Mucosa of rectum (tissue), 2 donors: ENCODE measurements around the gene ZSWIM8.
"Not testable (repeated sequence)": the region's sequence is repeated elsewhere in the genome, so short reads cannot be mapped to it uniquely, and the experiment has no call there.

Experiments used
- H3K27ac ChIP-seq, 2 donors: one replicate each; pipeline ENCODE4 v1.7.0; 2013; ENCODE audit warnings: inconsistent platforms in 2 of 2, low read depth in 2 of 2, low read length in 2 of 2
- H3K27me3 ChIP-seq, 2 donors: one replicate each; pipeline ENCODE4 v1.7.0; 2013; ENCODE audit warnings: low read length in 2 of 2; ENCODE audit not compliant: control insufficient read depth in 2 of 2, insufficient read depth in 2 of 2
- H3K36me3 ChIP-seq, 2 donors: one replicate each; pipeline ENCODE4 v1.7.0; 2013; ENCODE audit warnings: low read length in 2 of 2; ENCODE audit not compliant: control insufficient read depth in 2 of 2, insufficient read depth in 2 of 2
- H3K4me1 ChIP-seq, 2 donors: one replicate each; pipeline ENCODE4 v1.7.0; 2013; ENCODE audit warnings: low read length in 2 of 2, mild to moderate bottlenecking in 1 of 2; ENCODE audit not compliant: control insufficient read depth in 2 of 2, insufficient read depth in 2 of 2
- H3K4me3 ChIP-seq, 2 donors: one replicate each; pipeline ENCODE4 v1.7.0; 2013; ENCODE audit warnings: low read length in 2 of 2
- H3K9ac ChIP-seq, 2 donors: one replicate each; pipeline ENCODE4 v1.7.0; 2013; ENCODE audit warnings: low read length in 2 of 2, low read depth in 1 of 2, mild to moderate bottlenecking in 1 of 2
- H3K9me3 ChIP-seq, 2 donors: one replicate each; pipeline ENCODE4 v1.7.0; 2013; ENCODE audit warnings: low read length in 2 of 2; ENCODE audit not compliant: control insufficient read depth in 2 of 2
- donor health status: healthy.
- donor health status: Normal muscosa, but diverticular disease.

The ZSWIM8 gene

GRCh38 chr10:73795491-73795890, 10.1 kb downstream of the ZSWIM8 start:
- H3K27ac ChIP-seq, H3K4me1 ChIP-seq, H3K4me3 ChIP-seq, H3K27me3 ChIP-seq, H3K9me3 ChIP-seq, H3K9ac ChIP-seq: not testable (repeated sequence)
- H3K36me3 ChIP-seq: peaks cover 84 to 85% of the 10 kb centered on the region in 2 donors

DNA sequence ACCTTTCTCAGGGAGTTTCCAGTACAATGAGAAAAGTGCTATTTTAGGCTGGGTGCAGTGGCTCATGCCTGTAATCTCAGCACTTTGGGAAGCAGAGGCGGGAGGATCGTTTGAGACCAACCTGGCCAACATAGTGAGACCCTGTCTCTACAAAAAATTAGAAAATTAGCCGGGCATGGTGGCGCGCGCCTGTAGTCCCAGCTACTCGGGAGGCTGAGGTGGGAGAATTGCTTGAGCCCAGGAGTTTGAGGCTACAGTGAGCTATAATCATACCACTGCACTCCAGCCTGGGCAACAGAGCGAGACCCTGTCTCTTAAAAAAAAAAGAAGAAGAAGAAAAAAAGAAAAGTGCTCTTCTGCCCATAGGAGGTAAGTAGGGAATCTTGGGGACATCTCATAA, 10.6 kb downstream of the ZSWIM8 start:
- H3K4me3 ChIP-seq, H3K27ac ChIP-seq, H3K4me1 ChIP-seq, H3K27me3 ChIP-seq, H3K9ac ChIP-seq, H3K9me3 ChIP-seq: not testable (repeated sequence)
- peaks cover 84 to 86% of the 10 kb centered on the region in 2 donors for H3K36me3 ChIP-seq

DNA sequence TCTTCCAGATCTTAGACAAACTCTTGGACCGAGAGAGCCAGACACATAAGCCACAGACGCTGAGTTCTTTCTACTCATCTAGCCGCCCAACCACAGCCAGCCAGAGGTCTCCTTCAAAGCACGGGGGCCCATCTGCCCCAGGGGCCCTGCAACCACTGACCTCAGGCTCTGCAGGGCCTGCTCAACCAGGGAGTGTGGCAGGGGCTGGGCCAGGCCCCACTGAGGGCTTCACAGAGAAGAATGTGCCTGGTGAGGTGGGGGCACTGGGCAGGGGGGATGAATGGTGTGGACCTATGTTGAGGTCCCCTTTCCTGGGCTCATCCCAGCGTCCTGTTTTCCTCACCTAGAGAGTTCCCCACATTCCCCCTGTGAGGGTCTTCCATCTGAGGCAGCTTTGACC, 11.4 kb downstream of the ZSWIM8 start:
- Histone ChIP-seq H3K4me3 (no peak overlapping the region), H3K4me1 (no peaks in the 10 kb centered on the region), H3K27ac (no peak overlapping the region), H3K9ac (no peak overlapping the region), H3K27me3 (no peaks in the 10 kb centered on the region), H3K9me3 (no peaks in the 10 kb centered on the region), H3K36me3 (peaks cover 84 to 86% of the 10 kb centered on the region in 2 donors)

DNA sequence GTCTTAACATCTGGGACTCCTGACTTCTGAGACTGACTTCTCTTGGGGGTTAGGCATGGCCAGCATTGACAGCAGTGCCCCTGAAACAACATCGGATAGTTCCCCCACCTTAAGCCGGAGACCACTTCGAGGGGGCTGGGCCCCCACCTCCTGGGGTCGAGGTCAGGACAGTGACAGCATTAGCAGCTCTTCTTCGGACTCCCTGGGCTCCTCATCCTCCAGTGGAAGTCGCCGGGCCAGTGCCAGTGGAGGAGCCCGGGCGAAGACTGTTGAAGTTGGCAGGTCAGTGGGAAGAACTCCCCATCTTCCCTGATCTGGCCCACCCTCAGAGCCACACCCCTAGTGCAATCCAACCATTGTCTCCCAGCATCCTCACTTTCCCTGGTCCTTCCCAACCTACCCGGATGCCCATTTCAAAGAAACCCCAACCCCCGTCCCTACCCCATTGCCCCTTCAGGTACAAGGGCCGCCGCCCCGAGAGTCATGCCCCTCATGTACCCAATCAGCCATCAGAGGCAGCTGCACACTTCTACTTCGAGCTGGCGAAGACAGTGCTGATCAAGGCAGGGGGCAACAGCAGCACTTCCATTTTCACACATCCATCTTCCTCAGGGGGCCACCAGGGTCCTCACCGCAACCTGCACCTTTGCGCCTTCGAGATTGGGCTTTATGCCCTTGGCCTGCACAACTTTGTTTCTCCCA, 12.1 kb downstream of the ZSWIM8 start:
- Histone ChIP-seq H3K4me1 (no peaks in the 10 kb centered on the region), H3K36me3 (peaks cover 85 to 87% of the 10 kb centered on the region in 2 donors), H3K27me3 (no peaks in the 10 kb centered on the region), H3K9ac (no peak overlapping the region), H3K4me3 (no peak overlapping the region), H3K27ac (no peak overlapping the region), H3K9me3 (no peaks in the 10 kb centered on the region)

DNA sequence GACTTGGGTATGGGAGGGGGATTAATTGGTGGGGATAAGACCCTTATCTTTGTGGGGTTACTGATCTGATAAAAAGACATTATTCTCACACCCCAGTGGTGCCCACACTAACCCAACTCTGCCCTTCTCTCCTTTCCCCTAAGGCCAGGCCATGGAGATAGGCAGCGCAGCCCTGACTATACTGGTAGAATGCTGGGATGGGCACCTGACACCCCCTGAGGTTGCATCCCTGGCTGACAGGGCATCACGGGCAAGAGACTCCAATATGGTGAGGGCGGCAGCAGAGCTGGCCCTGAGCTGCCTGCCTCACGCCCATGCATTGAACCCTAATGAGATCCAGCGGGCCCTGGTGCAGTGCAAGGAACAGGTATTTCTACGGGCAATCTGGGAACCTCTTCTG, 12.7 kb downstream of the ZSWIM8 start:
- H3K27me3 ChIP-seq: no peaks in the 10 kb centered on the region
- H3K9me3 ChIP-seq: no peaks in the 10 kb centered on the region
- H3K4me3 ChIP-seq: no peak overlapping the region
- H3K9ac ChIP-seq: no peak overlapping the region
- H3K36me3 ChIP-seq: peaks cover 85 to 87% of the 10 kb centered on the region in 2 donors
- no peak overlapping the region for H3K27ac ChIP-seq
- H3K4me1 ChIP-seq: no peaks in the 10 kb centered on the region

- Histone ChIP-seq H3K9me3 (no peaks in the 10 kb centered on the region), H3K9ac (no peak overlapping the region), H3K27ac (no peak overlapping the region), H3K27me3 (no peaks in the 10 kb centered on the region), H3K4me1 (no peaks in the 10 kb centered on the region), H3K4me3 (no peak overlapping the region), H3K36me3 (peaks cover 85 to 87% of the 10 kb centered on the region in 2 donors)
These were observed 13.6 kb downstream of the ZSWIM8 start for GRCh38 chr10:73798927-73799560.

DNA sequence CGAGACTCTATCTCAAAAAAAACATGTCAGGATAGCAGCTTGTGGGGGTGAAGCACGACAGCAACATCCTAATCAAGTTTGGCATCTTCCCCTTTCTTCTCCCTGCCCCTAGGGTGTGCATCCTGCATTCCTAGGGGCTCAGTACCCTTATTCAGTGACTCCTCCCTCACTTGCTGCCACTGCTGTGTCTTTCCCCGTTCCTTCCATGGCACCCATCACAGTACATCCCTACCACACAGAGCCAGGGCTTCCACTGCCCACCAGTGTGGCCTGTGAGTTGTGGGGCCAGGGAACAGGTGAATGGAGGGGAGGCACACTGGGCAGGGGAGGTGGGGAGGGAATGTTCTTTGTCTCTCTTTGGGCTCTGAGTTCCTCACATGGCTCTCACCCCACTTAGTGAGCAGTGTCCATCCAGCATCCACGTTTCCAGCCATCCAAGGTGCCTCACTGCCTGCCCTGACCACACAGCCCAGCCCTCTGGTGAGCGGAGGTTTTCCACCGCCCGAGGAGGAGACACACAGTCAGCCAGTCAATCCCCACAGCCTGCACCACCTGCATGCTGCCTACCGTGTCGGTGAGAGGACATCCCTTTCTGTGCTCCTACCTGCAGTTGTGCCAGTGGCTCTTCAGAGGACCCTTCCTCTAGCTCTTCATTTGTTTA, 14.6 kb downstream of the ZSWIM8 start:
- peaks cover 78 to 83% of the 10 kb centered on the region in 2 donors for H3K36me3 ChIP-seq

DNA sequence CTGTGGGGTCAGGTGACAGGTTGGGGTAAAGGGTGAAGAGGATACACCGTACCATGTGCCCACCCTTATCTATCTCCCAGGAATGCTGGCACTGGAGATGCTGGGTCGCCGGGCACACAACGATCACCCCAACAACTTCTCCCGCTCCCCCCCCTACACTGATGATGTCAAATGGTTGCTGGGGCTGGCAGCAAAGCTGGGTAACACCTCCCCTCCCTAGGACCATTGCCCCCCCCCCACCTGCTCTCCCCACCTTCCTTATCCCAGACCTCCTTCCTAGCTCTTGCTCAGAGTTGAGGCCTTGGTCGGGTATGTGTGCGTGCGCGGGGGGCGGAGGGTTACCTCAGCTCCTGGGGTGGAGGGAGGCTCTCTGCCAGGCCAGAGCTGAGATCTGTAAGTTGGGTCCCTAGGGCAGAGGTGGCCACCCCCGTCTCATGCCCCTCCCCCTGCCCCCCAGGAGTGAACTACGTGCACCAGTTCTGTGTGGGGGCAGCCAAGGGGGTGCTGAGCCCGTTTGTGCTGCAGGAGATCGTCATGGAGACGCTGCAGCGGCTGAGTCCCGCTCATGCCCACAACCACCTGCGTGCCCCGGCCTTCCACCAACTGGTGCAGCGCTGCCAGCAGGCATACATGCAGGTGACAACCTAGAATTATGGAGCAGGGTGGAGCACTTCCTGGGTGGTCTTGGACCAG, 15.3 kb downstream of the ZSWIM8 start:
- Histone ChIP-seq H3K4me1 (no peaks in the 10 kb centered on the region), H3K9me3 (no peaks in the 10 kb centered on the region), H3K4me3 (no peak overlapping the region), H3K27ac (no peak overlapping the region), H3K36me3 (peaks cover 74 to 82% of the 10 kb centered on the region in 2 donors), H3K27me3 (no peaks in the 10 kb centered on the region), H3K9ac (no peak overlapping the region)

More for the DNA sequence above, 14.6 kb downstream of the ZSWIM8 start:
- H3K9me3 ChIP-seq: no peaks in the 10 kb centered on the region
- H3K9ac ChIP-seq: no peak overlapping the region
- no peak overlapping the region for H3K4me3 ChIP-seq
- H3K4me1 ChIP-seq: no peaks in the 10 kb centered on the region
- no peak overlapping the region for H3K27ac ChIP-seq
- no peaks in the 10 kb centered on the region for H3K27me3 ChIP-seq

GRCh38 chr10:73801253-73801590, 15.8 kb downstream of the ZSWIM8 start:
- H3K4me1 ChIP-seq: no peaks in the 10 kb centered on the region
- H3K27ac ChIP-seq: no peak overlapping the region
- H3K27me3 ChIP-seq: no peaks in the 10 kb centered on the region
- no peaks in the 10 kb centered on the region for H3K9me3 ChIP-seq
- peaks cover 78 to 85% of the 10 kb centered on the region in 2 donors for H3K36me3 ChIP-seq
- no peak overlapping the region for H3K4me3 ChIP-seq
- H3K9ac ChIP-seq: no peak overlapping the region
